ENCODE measurements around the gene B3GALT6.
"Not testable (repeated sequence)": the region's sequence is repeated elsewhere in the genome, so short reads cannot be mapped to it uniquely, and the experiment has no call there.

The B3GALT6 gene

DNA sequence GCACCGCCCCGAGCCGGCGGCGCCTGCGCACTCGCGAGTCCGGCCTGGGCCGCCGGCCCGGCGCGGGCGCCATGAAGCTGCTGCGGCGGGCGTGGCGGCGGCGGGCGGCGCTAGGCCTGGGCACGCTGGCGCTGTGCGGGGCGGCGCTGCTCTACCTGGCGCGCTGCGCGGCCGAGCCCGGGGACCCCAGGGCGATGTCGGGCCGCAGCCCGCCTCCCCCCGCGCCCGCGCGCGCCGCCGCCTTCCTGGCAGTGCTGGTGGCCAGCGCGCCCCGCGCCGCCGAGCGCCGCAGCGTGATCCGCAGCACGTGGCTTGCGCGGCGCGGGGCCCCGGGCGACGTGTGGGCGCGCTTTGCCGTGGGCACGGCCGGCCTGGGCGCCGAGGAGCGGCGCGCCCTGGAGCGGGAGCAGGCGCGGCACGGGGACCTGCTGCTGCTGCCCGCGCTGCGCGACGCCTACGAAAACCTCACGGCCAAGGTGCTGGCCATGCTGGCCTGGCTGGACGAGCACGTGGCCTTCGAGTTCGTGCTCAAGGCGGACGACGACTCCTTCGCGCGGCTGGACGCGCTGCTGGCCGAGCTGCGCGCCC, at the start of gene B3GALT6:
B3GALT6 (plus strand) TSS at position 30 of the 588 bp plus-strand sequence; CDS start at position 72, 42 bp downstream.
- Histone ChIP-seq H3K9me3 (ENCODE audit: control insufficient read depth, low read length) (no peaks in the 10 kb centered on the region), H3K27me3 (ENCODE audit: control insufficient read depth, insufficient read depth, low read length) (peaks cover 10% of the 10 kb centered on the region), H3K4me1 (ENCODE audit: control insufficient read depth, insufficient read depth, low read length) (peaks cover 25% of the 10 kb centered on the region), H3K9ac (ENCODE audit: low read length) (peak within 1 kb of the TSS; percentile 91), H3K4me3 (ENCODE audit: low read length) (peak within 1 kb of the TSS; percentile 97), H3K36me3 (ENCODE audit: control insufficient read depth, insufficient read depth, low read length) (no peaks in the 10 kb centered on the region)

DNA sequence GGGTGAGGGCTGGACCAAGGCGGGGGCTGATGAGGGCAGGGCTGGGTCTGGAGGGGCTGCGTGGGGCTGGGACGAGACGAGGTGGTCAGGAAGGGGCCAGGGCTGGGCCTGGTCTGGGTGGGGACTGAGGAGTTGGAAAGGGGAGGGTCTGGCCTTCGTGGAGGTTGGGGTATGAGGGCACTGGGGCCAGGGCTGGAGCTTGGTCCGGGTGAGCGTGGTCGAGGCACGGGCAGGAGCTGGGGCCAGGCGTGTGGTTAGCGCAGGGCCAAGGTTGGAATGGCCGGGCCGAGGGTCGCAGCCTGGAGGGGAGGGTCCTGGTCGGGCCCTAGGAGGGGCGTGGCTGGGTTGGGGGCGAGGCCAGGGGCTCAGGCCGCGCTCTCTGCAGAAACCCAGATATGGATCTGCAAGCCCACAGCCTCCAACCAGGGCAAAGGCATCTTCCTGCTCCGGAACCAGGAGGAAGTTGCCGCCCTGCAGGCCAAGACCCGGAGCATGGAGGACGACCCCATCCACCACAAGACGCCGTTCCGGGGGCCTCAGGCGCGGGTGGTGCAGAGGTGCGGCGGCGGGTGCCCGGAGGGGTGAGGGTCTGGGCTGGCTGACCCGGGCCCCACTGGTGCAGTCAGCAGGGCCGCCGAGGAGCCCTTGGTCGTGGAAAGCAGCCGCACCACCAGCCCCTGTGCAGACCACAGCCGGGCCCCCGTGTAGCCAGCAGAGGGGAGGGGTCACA, 49.4 kb upstream of the B3GALT6 start:
- Histone ChIP-seq H3K9ac (ENCODE audit: low read length) (no peak overlapping the region), H3K9me3 (ENCODE audit: control insufficient read depth, low read length) (no peaks in the 10 kb centered on the region), H3K4me1 (ENCODE audit: control insufficient read depth, insufficient read depth, low read length) (no peaks in the 10 kb centered on the region), H3K4me3 (ENCODE audit: low read length) (no peak overlapping the region), H3K36me3 (ENCODE audit: control insufficient read depth, insufficient read depth, low read length) (no peaks in the 10 kb centered on the region), H3K27me3 (ENCODE audit: control insufficient read depth, insufficient read depth, low read length) (no peaks in the 10 kb centered on the region)

- no peaks in the 10 kb centered on the region for H3K4me1 ChIP-seq (ENCODE audit: control insufficient read depth, insufficient read depth, low read length)
- no peaks in the 10 kb centered on the region for H3K9me3 ChIP-seq (ENCODE audit: control insufficient read depth, low read length)
- no peaks in the 10 kb centered on the region for H3K27me3 ChIP-seq (ENCODE audit: control insufficient read depth, insufficient read depth, low read length)
- H3K36me3 ChIP-seq (ENCODE audit: control insufficient read depth, insufficient read depth, low read length) = no peaks in the 10 kb centered on the region
- no peak overlapping the region for H3K9ac ChIP-seq (ENCODE audit: low read length)
- no peak overlapping the region for H3K4me3 ChIP-seq (ENCODE audit: low read length)
Measured at GRCh38 chr1:1183221-1183747, 48.8 kb upstream of the B3GALT6 start.

DNA sequence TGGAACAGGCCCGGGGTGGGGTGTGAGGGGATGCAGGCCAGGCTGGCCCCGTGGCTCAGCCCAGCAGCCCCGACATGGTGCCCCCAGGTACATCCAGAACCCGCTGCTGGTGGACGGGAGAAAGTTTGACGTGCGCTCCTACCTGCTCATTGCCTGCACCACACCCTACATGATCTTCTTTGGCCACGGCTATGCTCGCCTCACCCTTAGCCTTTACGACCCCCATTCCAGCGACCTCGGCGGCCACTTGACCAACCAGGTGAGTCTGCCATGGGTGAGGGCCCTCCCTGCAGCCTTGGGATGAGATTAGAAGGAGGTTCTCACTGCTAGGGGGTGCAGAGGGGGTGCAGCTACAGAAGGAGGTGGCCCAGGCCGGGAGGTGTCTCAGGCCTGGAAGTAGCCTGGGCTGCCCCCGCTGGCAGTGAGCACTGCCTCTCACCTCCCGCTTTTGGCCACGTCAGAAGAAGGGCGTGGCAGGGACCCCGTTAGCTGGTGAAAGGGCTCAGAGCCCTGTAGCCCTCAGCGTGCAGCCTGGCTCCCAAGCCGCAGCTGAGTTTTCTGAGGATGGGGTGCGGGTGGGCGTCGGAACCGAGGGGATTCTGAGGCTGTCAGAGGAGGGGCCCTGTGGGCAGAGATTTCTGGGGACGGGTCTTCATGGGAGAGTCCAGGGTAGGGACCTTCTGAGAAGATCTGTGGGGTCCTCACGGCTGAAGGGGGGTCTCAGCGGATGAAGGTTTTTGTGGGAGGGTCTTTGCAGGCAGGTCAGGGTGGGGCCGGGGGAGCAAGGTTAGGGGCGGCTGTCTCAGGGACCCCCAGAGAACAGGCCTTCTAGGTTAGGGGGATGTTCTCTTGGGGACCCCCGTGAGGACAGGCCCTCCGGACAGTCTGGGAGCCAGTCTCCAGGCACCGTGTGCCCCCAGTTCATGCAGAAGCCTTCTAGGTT, 47.9 kb upstream of the B3GALT6 start:
- no peak overlapping the region for H3K9ac ChIP-seq (ENCODE audit: low read length)
- H3K27me3 ChIP-seq (ENCODE audit: control insufficient read depth, insufficient read depth, low read length) = no peaks in the 10 kb centered on the region
- H3K4me3 ChIP-seq (ENCODE audit: low read length) = no peak overlapping the region
- H3K36me3 ChIP-seq (ENCODE audit: control insufficient read depth, insufficient read depth, low read length) = no peaks in the 10 kb centered on the region
- no peaks in the 10 kb centered on the region for H3K9me3 ChIP-seq (ENCODE audit: control insufficient read depth, low read length)
- H3K4me1 ChIP-seq (ENCODE audit: control insufficient read depth, insufficient read depth, low read length) = no peaks in the 10 kb centered on the region

- Histone ChIP-seq H3K36me3 (ENCODE audit: control insufficient read depth, insufficient read depth, low read length) (no peaks in the 10 kb centered on the region), H3K27me3 (ENCODE audit: control insufficient read depth, insufficient read depth, low read length) (no peaks in the 10 kb centered on the region), H3K4me1 (ENCODE audit: control insufficient read depth, insufficient read depth, low read length) (no peaks in the 10 kb centered on the region), H3K9me3 (ENCODE audit: control insufficient read depth, low read length) (no peaks in the 10 kb centered on the region), H3K9ac (ENCODE audit: low read length) (no peak overlapping the region), H3K4me3 (ENCODE audit: low read length) (no peak overlapping the region)
Measured at GRCh38 chr1:1185101-1185765, 46.8 kb upstream of the B3GALT6 start.

DNA sequence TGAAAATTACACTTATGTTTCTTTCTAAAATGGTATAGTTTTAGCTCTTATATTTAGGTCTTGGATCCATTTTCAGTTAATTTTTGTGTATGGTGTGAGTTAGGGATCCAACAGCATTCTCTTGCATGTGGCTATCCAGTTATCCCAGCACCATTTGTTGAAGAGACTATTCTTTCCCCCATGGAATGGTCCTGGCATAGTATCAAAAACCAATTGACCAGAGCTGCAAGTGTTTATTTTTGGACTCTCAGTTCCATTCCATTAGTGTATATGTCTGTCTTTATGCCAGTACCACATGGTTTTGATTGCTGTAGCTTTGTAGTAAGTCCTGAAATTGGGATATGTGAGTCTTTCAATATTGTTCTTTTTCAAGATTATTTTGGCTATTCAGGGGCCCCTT, 44.1 kb upstream of the B3GALT6 start:
- H3K36me3 ChIP-seq (ENCODE audit: control insufficient read depth, insufficient read depth, low read length) = no peaks in the 10 kb centered on the region
- no peak overlapping the region for H3K4me3 ChIP-seq (ENCODE audit: low read length)
- no peaks in the 10 kb centered on the region for H3K27me3 ChIP-seq (ENCODE audit: control insufficient read depth, insufficient read depth, low read length)
- H3K9me3 ChIP-seq (ENCODE audit: control insufficient read depth, low read length) = no peaks in the 10 kb centered on the region
- no peaks in the 10 kb centered on the region for H3K4me1 ChIP-seq (ENCODE audit: control insufficient read depth, insufficient read depth, low read length)
- H3K9ac ChIP-seq (ENCODE audit: low read length) = no peak overlapping the region

GRCh38 chr1:1189111-1189510, 42.9 kb upstream of the B3GALT6 start:
- Histone ChIP-seq H3K36me3 (ENCODE audit: control insufficient read depth, insufficient read depth, low read length) (no peaks in the 10 kb centered on the region), H3K9ac (ENCODE audit: low read length) (no peak overlapping the region), H3K4me1 (ENCODE audit: control insufficient read depth, insufficient read depth, low read length) (no peaks in the 10 kb centered on the region), H3K4me3 (ENCODE audit: low read length) (no peak overlapping the region), H3K9me3 (ENCODE audit: control insufficient read depth, low read length) (no peaks in the 10 kb centered on the region), H3K27me3 (ENCODE audit: control insufficient read depth, insufficient read depth, low read length) (no peaks in the 10 kb centered on the region)

- Histone ChIP-seq H3K4me1 (ENCODE audit: control insufficient read depth, insufficient read depth, low read length) (no peaks in the 10 kb centered on the region), H3K9ac (ENCODE audit: low read length) (no peak overlapping the region), H3K36me3 (ENCODE audit: control insufficient read depth, insufficient read depth, low read length) (no peaks in the 10 kb centered on the region), H3K4me3 (ENCODE audit: low read length) (no peak overlapping the region), H3K9me3 (ENCODE audit: control insufficient read depth, low read length) (no peaks in the 10 kb centered on the region), H3K27me3 (ENCODE audit: control insufficient read depth, insufficient read depth, low read length) (no peaks in the 10 kb centered on the region)
Measured at GRCh38 chr1:1191734-1192133, 40.3 kb upstream of the B3GALT6 start.

DNA sequence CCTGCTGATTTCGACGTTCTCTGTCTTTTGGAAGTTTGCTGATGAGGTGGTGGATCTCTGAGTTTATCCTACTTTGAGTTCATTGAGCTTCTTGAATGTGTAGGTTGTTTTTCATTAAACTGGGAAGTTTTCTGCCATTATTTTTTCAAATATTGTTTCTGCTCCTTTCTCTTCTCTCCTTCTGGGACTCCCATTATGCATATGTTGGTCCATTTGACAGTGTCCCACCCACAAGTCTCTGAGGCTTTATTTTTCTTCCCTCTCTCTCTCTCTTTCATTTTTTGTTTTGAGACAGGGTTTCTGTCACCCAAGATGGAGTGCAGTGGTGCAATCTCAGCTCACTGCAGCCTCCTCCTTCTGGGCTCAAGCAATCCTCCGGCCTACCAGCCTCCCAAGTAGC, 37.3 kb upstream of the B3GALT6 start:
- H3K4me1 ChIP-seq (ENCODE audit: control insufficient read depth, insufficient read depth, low read length) = no peaks in the 10 kb centered on the region
- peaks cover 10% of the 10 kb centered on the region for H3K27me3 ChIP-seq (ENCODE audit: control insufficient read depth, insufficient read depth, low read length)
- H3K9me3 ChIP-seq (ENCODE audit: control insufficient read depth, low read length) = no peaks in the 10 kb centered on the region
- no peak overlapping the region for H3K4me3 ChIP-seq (ENCODE audit: low read length)
- H3K36me3 ChIP-seq (ENCODE audit: control insufficient read depth, insufficient read depth, low read length) = no peaks in the 10 kb centered on the region
- H3K9ac ChIP-seq (ENCODE audit: low read length) = no peak overlapping the region

DNA sequence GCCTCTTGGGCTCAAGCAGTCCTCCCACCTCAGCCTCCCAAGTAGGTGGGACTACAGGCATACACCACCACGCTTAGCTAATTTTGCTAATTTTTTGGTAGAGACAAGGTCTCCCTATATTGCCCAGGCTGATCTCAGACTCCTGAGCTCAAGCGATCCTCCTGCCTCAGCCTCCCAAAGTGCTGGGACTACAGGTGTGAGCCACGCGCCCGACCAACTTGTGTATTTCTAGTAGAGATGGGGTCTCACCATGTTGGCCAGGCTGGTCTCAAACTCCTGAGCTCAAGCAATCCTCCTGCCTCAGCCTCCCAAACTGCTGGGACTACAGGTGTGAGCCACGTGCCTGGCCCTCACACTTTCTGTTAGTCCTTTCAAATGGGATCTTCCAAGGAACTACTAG, 36.3 kb upstream of the B3GALT6 start:
- H3K9me3 ChIP-seq (ENCODE audit: control insufficient read depth, low read length); H3K4me1 ChIP-seq (ENCODE audit: control insufficient read depth, insufficient read depth, low read length); H3K36me3 ChIP-seq (ENCODE audit: control insufficient read depth, insufficient read depth, low read length); H3K4me3 ChIP-seq (ENCODE audit: low read length); H3K9ac ChIP-seq (ENCODE audit: low read length): not testable (repeated sequence)
- H3K27me3 ChIP-seq (ENCODE audit: control insufficient read depth, insufficient read depth, low read length) = peaks cover 20% of the 10 kb centered on the region

- H3K9me3 ChIP-seq (ENCODE audit: control insufficient read depth, low read length) = no peaks in the 10 kb centered on the region
- no peak overlapping the region for H3K9ac ChIP-seq (ENCODE audit: low read length)
- H3K36me3 ChIP-seq (ENCODE audit: control insufficient read depth, insufficient read depth, low read length) = no peaks in the 10 kb centered on the region
- no peak overlapping the region for H3K4me3 ChIP-seq (ENCODE audit: low read length)
- H3K27me3 ChIP-seq (ENCODE audit: control insufficient read depth, insufficient read depth, low read length) = peaks cover 23% of the 10 kb centered on the region
- H3K4me1 ChIP-seq (ENCODE audit: control insufficient read depth, insufficient read depth, low read length) = no peaks in the 10 kb centered on the region
Measured at GRCh38 chr1:1196431-1197187, 35.4 kb upstream of the B3GALT6 start.
